Measurements from ENCODE around the gene SEPSECS. TPM values are rescaled to one million over a fixed set of nuclear protein-coding genes. Genes with fewer than 3 reads are reported as not detected.

The SEPSECS gene
- total and polyA plus RNA-seq, 2 donors (not counting 3 experiments of a cell fraction or from before 2014, with no cell fraction given) = 2.8 to 8.3 TPM

GRCh38 chr4:25110527-25111329, 49.5 kb downstream of the SEPSECS start:
- FAIRE-seq (no peak), DNase-seq (ENCODE audit: low read depth, low spot score) (no peak)
- Histone ChIP-seq H3K9me1 (replicated peaks; ENCODE audit: control insufficient read depth, extremely low read depth, insufficient read depth, low read length) (no peaks in the 10 kb centered on the region), H3K4me3 (replicated peaks in 1 of 3; ENCODE audit: insufficient read depth in 1 of 3, low read depth in 1 of 3, low read length in 3 of 3) (no peak overlapping the region), H3K4me2 (ENCODE audit: insufficient read depth, low read length) (no peak overlapping the region), H3K79me2 (ENCODE audit: control insufficient read depth, insufficient read depth, low read length) (no peaks in the 10 kb centered on the region), H3K27ac (ENCODE audit: insufficient read depth, low read depth, low read length) (no peak overlapping the region), H3K9ac (replicated peaks; ENCODE audit: extremely low read depth, insufficient read depth, low read length) (no peak overlapping the region), H3K36me3 (ENCODE audit: control insufficient read depth in 2 of 2, extremely low read depth in 1 of 2, insufficient read depth in 2 of 2, low read length in 2 of 2) (no peaks in the 10 kb centered on the region), H3K9me3 (replicated peaks; ENCODE audit: control insufficient read depth, insufficient read depth, low read length) (no peaks in the 10 kb centered on the region), H2AFZ (ENCODE audit: low read depth, low read length) (no peak overlapping the region), H4K20me1 (replicated peaks; ENCODE audit: control insufficient read depth, extremely low read depth, insufficient read depth, low read length) (no peaks in the 10 kb centered on the region), H3K4me1 (ENCODE audit: control insufficient read depth, extremely low read depth, insufficient read depth, low read length) (no peaks in the 10 kb centered on the region), H3K27me3 (ENCODE audit: control insufficient read depth in 2 of 2, insufficient read depth in 2 of 2, low read length in 2 of 2) (peaks cover 0 to 3% of the 10 kb centered on the region in 2 experiments)
- ChIA-PET CTCF (interaction anchor here (1.1 kb wide), 1 partner anchor 131 kb away, joined by 4 read pairs; no protein-coding TSS in a partner anchor), POLR2A (no interaction called here)
- dilution Hi-C loops (cut with MboI; ENCODE audit: extremely low pct_ligation_motif_present, low sequenced_read_pairs) = no loop called here
- BruUV-seq (replicated peaks) = no TSS peak
- intact Hi-C loops (cut with micrococcal nuclease) = no loop called here
- TF ChIP-seq MYC (IDR thresholded peaks at IDR 0.05; ENCODE audit: low read depth, low read length) = no peak
- no peak for TF ChIP-seq EZH2 (IDR thresholded peaks at IDR 0.05; ENCODE audit: borderline replicate concordance, low read depth, low read length, severe bottlenecking)
- TF ChIP-seq POLR2AphosphoS5 (IDR thresholded peaks at IDR 0.05; ENCODE audit: insufficient read depth, low read depth, low read length) = no peak
- TF ChIP-seq, protein P1, sequence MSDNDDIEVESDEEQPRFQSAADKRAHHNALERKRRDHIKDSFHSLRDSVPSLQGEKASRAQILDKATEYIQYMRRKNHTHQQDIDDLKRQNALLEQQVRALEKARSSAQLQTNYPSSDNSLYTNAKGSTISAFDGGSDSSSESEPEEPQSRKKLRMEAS (IDR thresholded peaks at IDR 0.05; ENCODE audit: insufficient read depth, insufficient read length) = no peak
- TF ChIP-seq JUN (IDR thresholded peaks at IDR 0.05; ENCODE audit: borderline replicate concordance, insufficient read depth, insufficient read length, low read depth) = no peak

DNA sequence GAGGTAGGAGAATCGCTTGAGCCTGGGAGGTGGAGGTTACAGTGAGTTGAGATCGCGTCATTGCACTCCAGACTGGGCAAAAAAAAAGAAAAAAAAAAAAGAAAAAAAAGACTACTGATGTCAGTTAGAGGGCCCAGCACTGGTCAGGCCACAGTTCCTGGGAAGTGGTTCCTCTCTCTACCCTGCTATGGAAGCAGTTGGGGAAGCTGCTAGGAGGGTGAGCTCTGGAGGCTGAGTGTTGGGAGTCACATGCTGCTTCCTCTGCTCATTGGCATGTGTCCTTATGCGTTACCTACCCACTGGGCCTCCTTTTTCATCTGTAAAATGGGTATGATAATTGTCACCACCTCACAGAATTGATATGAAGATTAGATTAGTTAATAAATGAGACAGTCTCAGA, 50.7 kb downstream of the SEPSECS start:
- TF ChIP-seq GATA2 (IDR thresholded peaks at IDR 0.05; ENCODE audit: insufficient read depth, insufficient read length, low read depth, low read length) = no peak
- no peak for TF ChIP-seq JUN (IDR thresholded peaks at IDR 0.05; ENCODE audit: borderline replicate concordance, insufficient read depth, insufficient read length, low read depth)
- TF ChIP-seq, protein P2, sequence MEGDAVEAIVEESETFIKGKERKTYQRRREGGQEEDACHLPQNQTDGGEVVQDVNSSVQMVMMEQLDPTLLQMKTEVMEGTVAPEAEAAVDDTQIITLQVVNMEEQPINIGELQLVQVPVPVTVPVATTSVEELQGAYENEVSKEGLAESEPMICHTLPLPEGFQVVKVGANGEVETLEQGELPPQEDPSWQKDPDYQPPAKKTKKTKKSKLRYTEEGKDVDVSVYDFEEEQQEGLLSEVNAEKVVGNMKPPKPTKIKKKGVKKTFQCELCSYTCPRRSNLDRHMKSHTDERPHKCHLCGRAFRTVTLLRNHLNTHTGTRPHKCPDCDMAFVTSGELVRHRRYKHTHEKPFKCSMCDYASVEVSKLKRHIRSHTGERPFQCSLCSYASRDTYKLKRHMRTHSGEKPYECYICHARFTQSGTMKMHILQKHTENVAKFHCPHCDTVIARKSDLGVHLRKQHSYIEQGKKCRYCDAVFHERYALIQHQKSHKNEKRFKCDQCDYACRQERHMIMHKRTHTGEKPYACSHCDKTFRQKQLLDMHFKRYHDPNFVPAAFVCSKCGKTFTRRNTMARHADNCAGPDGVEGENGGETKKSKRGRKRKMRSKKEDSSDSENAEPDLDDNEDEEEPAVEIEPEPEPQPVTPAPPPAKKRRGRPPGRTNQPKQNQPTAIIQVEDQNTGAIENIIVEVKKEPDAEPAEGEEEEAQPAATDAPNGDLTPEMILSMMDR (IDR thresholded peaks at IDR 0.05; ENCODE audit: extremely low read depth in 1 of 2, insufficient read depth in 1 of 2, low read depth in 1 of 2, low read length in 2 of 2) = no peak
- TF ChIP-seq POLR2AphosphoS5 (IDR thresholded peaks at IDR 0.05; ENCODE audit: insufficient read depth, low read depth, low read length) = no peak
- no peak for TF ChIP-seq POLR2A (IDR thresholded peaks at IDR 0.05; ENCODE audit: low read depth, low read length)
- no peak for TF ChIP-seq EZH2 (IDR thresholded peaks at IDR 0.05; ENCODE audit: borderline replicate concordance, low read depth, low read length, severe bottlenecking)
- peaks cover 0 to 3% of the 10 kb centered on the region in 2 experiments for H3K27me3 ChIP-seq (ENCODE audit: control insufficient read depth in 2 of 2, insufficient read depth in 2 of 2, low read length in 2 of 2)
- CTCF ChIA-PET = no interaction called here
- no peaks in the 10 kb centered on the region for H3K79me2 ChIP-seq (ENCODE audit: control insufficient read depth, insufficient read depth, low read length)
- FAIRE-seq = no peak
- no peak overlapping the region for H3K27ac ChIP-seq (ENCODE audit: insufficient read depth, low read depth, low read length)
- no TSS peak for BruUV-seq (replicated peaks)
- H4K20me1 ChIP-seq (replicated peaks; ENCODE audit: control insufficient read depth, extremely low read depth, insufficient read depth, low read length) = no peaks in the 10 kb centered on the region
- intact Hi-C loops (cut with micrococcal nuclease) = no loop called here
- no peaks in the 10 kb centered on the region for H3K9me3 ChIP-seq (replicated peaks; ENCODE audit: control insufficient read depth, insufficient read depth, low read length)
- no peak overlapping the region for H2AFZ ChIP-seq (ENCODE audit: low read depth, low read length)
- H3K4me3 ChIP-seq (replicated peaks in 1 of 3; ENCODE audit: insufficient read depth in 1 of 3, low read depth in 1 of 3, low read length in 3 of 3) = no peak overlapping the region
- H3K4me1 ChIP-seq (ENCODE audit: control insufficient read depth, extremely low read depth, insufficient read depth, low read length) = no peaks in the 10 kb centered on the region
- H3K4me2 ChIP-seq (ENCODE audit: insufficient read depth, low read length) = no peak overlapping the region
- dilution Hi-C loops (cut with MboI; ENCODE audit: extremely low pct_ligation_motif_present, low sequenced_read_pairs) = no loop called here
- POLR2A ChIA-PET = no interaction called here
- no peaks in the 10 kb centered on the region for H3K36me3 ChIP-seq (ENCODE audit: control insufficient read depth in 2 of 2, extremely low read depth in 1 of 2, insufficient read depth in 2 of 2, low read length in 2 of 2)
- no peak overlapping the region for H3K9ac ChIP-seq (replicated peaks; ENCODE audit: extremely low read depth, insufficient read depth, low read length)
- DNase-seq (ENCODE audit: low read depth, low spot score) = no peak
- H3K9me1 ChIP-seq (replicated peaks; ENCODE audit: control insufficient read depth, extremely low read depth, insufficient read depth, low read length) = no peaks in the 10 kb centered on the region
